Endothelial cell of umbilical vein (primary cell): Measurements from ENCODE around the gene THRSP.

ENCODE experiments used
- EZH2 ChIP-seq: IDR thresholded peaks from 2 replicates; pipeline ENCODE4 v1.6.1; 2012; ENCODE audit warnings: borderline replicate concordance, low read depth, mild to moderate bottlenecking, moderate library complexity, low read length, inconsistent platforms; ENCODE audit not compliant: severe bottlenecking
- FOS ChIP-seq: IDR thresholded peaks from 2 replicates; pipeline ENCODE4 v1.6.1; 2011; ENCODE audit warnings: mild to moderate bottlenecking, low read length, moderate library complexity, borderline replicate concordance; ENCODE audit not compliant: insufficient read depth
- POLR2A ChIP-seq: IDR thresholded peaks from 2 replicates; pipeline ENCODE4 v1.6.1; 2012; ENCODE audit warnings: low read depth, mild to moderate bottlenecking, control low read depth, low read length
- TF ChIP-seq, protein P1 (sequence below), 2 donors: IDR thresholded peaks; 1 replicate in 1 of 2; 2 replicates in 1 of 2; pipeline ENCODE4 v1.5.1; 2011; ENCODE audit warnings: low read length in 2 of 2, mild to moderate bottlenecking in 2 of 2, moderate library complexity in 2 of 2, control low read depth in 1 of 2, inconsistent platforms in 1 of 2, low read depth in 1 of 2; ENCODE audit not compliant: insufficient read depth in 1 of 2; ENCODE audit errors: extremely low read depth in 1 of 2

DNA sequence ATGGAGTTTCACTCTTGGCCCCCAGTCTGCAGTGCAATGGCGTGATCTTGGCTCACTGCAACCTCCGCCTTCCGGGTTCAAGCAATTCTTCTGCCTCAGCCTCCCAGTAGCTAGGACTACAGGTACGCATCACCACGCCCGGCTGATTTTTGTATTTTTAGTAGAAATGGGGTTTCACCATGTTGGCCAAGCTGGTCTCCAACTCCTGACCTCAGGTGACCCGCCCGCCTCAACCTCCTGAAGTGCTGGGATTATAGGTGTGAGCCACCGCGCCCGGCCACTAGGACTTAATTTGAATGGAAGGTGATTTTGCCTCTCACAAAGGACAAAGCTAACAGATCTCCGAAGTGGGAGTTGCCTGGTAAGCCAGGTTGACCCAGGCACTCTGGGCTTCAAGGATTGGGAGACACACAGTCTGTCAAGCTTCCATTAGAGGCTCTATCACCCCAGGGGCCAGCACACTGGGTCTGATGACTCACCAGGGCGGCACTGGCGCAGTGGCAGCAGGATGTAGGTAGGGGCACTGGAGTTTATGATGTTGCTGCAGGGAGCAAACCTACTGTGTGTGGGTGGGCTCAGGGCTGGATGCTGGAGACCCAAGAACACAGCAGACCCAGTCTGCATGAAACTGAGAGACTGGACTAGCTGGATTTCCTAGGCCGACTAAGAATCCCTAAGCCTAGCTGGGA is 22.8 kb upstream of the THRSP start:
- TF ChIP-seq POLR2A (no peak), EZH2 (no peak), FOS (no peak)
- TF ChIP-seq, protein P1, sequence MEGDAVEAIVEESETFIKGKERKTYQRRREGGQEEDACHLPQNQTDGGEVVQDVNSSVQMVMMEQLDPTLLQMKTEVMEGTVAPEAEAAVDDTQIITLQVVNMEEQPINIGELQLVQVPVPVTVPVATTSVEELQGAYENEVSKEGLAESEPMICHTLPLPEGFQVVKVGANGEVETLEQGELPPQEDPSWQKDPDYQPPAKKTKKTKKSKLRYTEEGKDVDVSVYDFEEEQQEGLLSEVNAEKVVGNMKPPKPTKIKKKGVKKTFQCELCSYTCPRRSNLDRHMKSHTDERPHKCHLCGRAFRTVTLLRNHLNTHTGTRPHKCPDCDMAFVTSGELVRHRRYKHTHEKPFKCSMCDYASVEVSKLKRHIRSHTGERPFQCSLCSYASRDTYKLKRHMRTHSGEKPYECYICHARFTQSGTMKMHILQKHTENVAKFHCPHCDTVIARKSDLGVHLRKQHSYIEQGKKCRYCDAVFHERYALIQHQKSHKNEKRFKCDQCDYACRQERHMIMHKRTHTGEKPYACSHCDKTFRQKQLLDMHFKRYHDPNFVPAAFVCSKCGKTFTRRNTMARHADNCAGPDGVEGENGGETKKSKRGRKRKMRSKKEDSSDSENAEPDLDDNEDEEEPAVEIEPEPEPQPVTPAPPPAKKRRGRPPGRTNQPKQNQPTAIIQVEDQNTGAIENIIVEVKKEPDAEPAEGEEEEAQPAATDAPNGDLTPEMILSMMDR (IDR thresholded peaks at IDR 0.05; ENCODE audit: extremely low read depth in 1 of 2, insufficient read depth in 1 of 2, low read depth in 1 of 2, low read length in 2 of 2) = no peak
